ENCODE data around the gene CNGA2.

- TF ChIP-seq CTCF (conservative IDR thresholded peaks at IDR 0.05; ENCODE audit: low read depth, low read length) (no peak), POLR2A (IDR thresholded peaks at IDR 0.05; ENCODE audit: low read depth, low read length) (no peak), MAFK (IDR thresholded peaks at IDR 0.05; ENCODE audit: low read depth, low read length) (no peak), USF2 (IDR thresholded peaks at IDR 0.05; ENCODE audit: low read depth, low read length) (no peak), RAD21 (IDR thresholded peaks at IDR 0.05; ENCODE audit: low read length) (no peak), SMC3 (IDR thresholded peaks at IDR 0.05; ENCODE audit: low read depth, low read length) (no peak), RCOR1 (IDR thresholded peaks at IDR 0.05; ENCODE audit: insufficient replicate concordance, low read length) (no peak), MXI1 (IDR thresholded peaks at IDR 0.05; ENCODE audit: borderline replicate concordance, low read depth, low read length) (no peak), CEBPB (IDR thresholded peaks at IDR 0.05; ENCODE audit: low read depth, low read length) (no peak)
Observed at GRCh38 chrX:151789179-151789800, 54.7 kb downstream of the CNGA2 start.

All from IMR-90 (cell line).